GM18526 (cell line): ENCODE measurements around the gene CTBP2.

Experiments
- POLR2A ChIP-seq: IDR thresholded peaks from 3 replicates; pipeline ENCODE4 v1.6.1; 2011; ENCODE audit not compliant: insufficient read length; ENCODE audit errors: extremely low read depth

The CTBP2 gene

DNA sequence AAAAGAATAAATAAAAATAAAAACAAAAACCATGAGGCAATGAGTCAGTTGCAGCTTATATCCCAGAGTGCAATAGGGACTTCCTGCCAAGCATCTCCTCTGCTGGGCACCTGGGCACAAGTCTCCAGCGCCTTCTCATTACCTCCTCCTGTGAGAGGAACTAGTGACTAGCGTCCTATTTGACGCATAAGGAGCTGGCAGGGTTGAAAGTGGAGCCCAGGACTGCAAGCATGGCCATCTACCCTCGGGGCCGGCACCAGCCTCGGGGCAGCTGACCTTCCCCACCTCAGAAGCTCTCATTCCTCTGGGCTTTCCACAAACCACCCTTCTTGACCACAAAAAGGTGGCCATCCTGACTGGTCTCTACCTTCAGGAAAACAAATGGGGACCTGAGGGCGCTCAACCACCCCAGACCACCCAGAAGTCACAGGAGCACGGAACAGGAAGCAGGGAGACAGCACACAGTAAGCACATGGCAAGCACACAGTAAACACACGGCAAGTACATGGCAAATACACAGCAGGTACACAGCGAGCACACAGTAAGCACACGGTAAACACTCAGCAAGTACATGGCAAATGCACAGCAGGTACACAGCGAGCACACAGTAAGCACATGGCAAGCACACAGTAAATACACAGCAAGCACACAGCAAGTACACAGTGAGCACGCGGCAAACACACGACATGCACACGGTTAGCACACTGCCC, 19.1 kb downstream of the CTBP2 start:
- TF ChIP-seq POLR2A = no peak

DNA sequence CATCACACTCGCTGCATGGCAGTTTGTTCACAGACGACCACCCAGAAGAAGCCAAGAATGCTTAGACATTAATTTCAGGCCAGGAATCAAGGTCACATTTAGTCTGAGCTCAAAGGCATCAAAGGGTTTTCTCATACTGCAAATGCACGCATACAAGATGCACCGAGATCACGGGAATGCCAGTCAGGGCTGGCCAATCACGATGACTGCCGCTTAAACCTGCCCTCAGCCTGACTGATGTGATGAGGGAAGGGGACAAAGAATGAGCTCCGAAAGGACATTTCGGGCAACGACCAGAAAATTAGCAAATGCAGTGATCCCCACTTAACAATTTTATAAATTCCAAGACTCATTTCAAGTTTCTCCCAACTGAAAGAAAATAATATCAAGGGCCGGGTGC, 20.2 kb downstream of the CTBP2 start:
- TF ChIP-seq POLR2A = no peak

DNA sequence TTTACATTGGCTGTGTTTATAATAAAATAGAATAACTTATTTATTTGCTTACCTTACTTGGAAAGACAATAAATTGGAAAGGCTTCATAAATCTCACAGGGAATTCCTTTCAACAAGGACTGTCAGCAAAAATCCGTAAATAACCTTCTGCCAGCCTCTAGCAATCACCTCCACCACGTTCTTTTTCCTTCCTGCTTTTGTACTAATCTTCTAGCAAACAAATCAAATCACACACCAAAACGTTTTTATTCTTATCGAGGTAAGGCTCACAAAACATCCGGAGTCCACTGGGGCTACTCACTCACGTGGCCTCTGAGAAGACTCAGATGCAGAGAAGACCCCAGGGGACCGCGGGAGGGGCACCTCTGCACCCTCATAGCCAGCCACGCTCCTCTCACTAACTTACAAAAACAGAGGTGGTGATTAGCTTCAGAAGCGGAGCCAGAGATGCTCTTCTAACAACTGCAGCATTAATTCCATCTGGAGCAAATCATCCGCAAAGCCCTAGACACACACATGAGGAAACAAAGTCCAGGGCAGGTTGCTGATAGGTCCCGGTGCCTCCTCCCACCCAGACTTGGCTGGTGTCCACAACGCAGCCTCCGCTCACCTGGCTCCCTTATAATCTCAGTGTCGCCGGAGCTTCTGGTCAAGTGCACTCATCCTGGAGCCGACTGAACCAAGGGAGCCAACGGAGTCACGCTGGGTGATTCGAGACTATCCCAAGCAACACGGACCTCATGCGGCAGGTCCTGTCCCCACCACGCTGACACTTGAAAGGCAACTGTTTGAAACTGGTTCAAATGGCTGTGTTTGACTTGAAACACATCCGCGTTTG, 22.5 kb downstream of the CTBP2 start:
- TF ChIP-seq POLR2A = no peak

DNA sequence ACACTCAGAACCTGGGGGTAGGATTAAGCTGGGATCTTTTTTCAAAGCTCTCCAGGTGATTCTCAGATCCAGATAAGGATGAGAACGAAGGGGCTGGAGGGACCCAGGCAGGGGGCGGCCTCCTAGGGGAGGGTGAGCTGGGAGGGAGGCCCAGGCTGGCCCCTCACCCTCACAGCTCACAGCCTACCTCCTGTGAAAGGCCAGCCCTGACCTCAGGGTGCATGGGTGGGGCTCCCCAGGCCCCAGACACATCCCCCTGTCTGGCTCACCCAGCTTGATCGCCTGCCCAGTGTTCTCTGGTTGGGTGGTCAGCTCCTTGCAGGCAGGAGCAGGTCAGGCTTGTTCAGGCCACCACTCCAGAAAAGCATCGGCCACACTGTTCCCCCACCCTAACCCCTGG, 24.3 kb downstream of the CTBP2 start:
- no peak for TF ChIP-seq POLR2A

DNA sequence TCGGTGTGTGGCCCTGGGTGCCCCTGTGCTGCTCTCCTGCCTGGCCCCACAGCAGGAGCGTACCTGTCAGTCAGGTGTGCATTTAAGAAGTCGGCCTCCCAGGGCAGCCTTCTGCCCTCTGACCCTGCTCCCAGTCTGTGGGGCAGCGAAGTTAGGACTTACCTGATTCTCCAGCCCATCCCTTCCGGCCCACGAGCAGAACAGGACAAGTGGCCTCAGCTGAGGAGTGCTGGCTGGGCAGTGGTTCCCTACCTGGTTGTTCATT, 24.7 kb downstream of the CTBP2 start:
- TF ChIP-seq POLR2A = no peak

DNA sequence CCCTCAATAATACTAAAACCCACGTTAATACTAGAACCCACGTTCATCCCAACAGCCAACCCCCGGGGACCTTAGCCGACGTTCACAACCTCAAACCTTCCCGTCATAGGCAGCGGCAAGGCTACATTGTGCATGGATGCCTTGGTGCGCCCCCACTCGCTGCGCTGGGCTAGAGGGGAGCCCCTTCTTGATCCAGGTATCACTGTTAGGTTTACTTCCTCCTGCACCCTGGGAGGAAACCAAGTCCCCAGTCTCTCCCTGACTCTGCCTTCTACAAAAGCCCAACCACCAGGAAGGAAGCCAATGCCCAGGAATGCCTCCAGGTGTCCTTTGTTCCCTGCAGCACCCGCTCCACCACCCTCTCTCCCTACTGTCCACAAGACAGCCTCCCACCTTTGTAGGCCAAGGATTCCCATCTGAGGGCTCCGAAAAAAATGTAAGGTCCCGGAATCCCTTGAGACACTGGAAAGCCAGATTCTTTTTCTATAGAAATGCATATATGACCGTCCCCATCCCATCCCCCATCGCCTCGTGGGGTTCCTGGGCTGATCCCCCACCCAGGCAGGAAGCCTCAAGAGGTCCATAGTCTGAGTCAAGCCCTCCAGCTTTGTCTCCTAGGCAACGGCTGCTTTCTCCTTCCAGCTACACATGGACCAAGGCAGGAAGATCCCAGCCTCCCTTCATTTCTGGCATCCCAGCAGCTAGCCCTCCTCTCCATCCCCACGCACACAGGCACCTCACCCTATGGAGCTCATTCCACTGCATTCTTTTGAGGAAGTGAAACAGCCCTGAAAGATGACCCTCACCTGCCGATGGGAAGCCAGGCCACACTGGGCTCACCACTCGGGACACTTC, 25.2 kb downstream of the CTBP2 start:
- TF ChIP-seq POLR2A = no peak

DNA sequence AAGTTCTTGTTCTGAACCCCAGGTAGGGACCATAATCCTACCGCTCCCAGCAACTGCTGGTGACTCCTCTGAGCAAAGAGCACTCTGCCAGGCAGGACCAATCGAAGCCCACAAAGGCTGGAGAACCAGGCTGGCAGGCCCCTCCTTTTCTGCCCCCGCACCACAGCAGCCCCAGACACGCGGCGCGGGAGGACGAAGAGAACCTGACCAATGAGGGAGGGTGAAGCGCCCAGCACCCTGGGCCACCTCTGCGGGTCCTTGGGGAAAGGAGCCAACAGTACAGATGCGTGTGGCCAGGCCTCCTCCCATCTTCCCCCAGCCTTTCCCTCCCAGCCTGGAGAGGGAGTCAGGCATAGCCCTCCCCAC, 25.9 kb downstream of the CTBP2 start:
- TF ChIP-seq POLR2A = no peak

DNA sequence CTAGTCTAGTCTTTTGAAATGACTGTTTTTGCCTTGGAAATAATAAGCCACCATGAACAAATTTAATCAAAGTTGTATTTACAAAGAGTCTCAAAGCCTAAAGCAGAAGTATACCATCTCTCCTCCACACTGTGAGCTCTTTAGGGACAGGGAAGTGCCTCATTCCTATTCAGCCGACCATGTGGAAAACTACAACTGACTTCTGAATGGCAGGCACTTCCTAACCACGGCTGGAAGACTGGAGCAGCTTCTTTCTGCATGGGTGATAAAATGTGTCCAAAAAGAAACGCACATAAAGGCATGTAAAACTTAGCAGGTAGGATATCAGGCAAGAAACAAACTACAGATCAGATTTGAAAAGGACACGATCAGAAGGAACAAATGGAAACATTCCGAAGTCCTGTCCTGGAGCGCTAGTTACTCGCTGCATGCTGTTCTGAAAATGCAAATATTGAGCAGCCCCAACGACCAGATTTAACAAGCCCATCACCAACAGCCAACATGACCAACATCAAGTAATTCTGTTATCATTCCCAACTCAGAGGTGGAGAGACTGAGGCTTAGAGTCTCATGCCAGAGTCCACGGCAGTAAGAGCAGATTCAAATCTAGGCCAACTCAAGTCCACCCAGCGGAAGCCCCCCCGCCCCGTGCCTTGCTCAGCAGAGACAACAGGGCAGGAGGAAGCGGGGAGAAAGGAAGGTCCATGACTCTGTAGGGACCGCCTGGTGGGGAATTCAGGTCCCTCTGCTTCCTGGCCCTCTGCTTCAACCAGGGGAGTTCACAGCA, 26.5 kb downstream of the CTBP2 start:
- TF ChIP-seq POLR2A = no peak

DNA sequence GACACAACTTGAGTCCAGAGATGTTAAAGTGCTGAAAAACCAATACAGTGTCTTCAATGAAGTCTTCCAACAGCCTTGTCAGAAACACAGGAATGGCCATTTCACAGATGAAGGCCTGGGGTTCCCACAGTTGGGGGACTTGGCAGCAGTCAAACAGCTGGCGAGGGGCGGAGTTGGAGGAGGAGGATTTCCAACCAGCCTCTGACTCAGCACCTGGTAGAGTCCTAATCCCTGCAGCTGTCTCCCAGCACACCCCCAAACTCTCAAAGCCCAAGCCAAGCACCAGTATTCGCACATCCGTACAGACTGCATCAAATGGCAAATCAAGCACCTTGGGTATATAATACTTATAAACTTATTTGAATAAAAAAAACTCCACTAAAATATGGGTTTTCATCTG, 28.0 kb downstream of the CTBP2 start:
- no peak for TF ChIP-seq POLR2A

DNA sequence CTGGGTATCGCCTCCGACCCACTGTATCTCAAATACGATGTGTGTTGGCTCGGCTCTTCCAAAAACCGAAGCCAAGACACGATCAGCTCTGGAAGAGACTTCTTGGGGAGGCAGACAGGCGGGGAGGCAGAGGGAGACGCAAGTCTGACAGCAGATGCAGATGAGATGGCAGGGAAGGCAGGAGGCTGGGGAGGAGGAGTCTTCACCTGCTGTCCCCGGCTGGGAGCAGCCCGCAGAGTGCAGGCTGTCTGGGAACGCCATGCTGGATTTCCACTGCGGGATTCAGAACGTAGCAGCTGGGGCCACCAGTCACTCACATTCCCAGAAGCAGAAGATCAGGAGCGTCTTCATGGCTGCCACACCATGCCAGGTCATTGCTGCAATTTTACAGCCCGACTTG, 29.4 kb downstream of the CTBP2 start:
- TF ChIP-seq POLR2A = no peak

DNA sequence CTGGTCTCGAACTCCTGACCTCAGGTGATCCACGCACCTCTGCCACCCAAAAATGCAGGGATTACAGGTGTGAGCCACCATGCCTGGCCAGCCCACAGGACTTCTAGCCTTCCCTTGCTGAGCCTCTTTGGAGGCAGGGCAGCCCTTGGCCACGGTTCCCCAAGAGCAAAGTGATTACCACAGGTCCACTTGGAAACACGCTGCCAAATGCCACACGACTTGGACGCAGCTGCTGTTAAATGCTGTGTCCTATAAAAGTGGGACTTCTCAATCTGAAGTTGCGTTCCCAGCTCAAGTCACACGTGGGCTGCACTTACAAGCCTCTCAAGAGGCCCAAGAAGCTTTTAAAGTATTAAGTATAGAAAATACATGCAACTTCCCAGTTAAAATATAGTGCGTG, 30.1 kb downstream of the CTBP2 start:
- TF ChIP-seq POLR2A = no peak

DNA sequence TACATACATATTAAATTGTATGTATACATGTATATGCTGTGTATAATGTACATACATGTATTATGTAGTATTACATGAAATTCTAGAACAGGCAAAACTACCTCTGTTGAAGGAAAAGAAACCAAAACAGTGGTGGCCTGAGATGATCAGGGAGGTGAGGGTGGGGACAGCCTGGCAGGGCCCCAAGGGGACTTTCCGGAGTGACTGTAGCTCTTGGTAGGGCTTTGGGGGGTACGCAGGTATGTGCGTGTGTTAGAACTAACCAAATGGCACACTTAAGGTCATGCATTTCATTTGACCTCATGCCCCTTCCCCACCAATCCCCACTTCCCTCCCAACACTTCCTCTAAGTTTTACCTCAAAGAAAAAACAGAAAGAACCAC, 31.3 kb downstream of the CTBP2 start:
- no peak for TF ChIP-seq POLR2A

DNA sequence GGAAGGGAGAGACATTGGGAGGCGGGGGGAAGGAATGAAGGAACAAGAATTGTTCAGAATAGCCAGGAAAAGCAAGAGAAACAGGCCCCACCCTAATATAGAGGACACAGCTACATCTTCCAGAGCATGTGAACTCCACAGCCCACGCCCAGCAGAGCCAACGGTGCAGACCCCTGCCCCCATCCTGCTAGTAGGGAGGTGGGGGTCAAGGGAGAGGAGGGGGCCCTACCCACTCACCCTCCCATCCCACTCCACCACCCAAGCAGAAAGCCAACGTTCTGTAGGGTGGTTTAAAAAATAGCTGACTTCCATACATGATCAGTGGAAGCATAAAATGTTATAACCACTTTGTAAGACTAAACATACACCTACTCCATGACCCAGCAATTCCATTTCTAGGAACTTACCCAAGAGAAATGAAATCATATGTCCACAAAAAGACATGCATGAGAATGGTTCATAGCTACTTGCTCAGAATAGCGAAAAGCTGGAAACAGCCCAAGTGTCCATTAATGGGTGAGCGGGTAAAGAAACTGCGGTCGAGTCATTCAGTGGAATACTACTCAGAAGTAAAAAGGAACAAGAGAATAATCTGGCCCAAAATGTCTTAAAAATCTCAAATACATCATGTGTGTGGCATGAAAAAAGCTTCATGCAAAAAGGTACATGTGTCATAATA, 31.8 kb downstream of the CTBP2 start:
- no peak for TF ChIP-seq POLR2A

DNA sequence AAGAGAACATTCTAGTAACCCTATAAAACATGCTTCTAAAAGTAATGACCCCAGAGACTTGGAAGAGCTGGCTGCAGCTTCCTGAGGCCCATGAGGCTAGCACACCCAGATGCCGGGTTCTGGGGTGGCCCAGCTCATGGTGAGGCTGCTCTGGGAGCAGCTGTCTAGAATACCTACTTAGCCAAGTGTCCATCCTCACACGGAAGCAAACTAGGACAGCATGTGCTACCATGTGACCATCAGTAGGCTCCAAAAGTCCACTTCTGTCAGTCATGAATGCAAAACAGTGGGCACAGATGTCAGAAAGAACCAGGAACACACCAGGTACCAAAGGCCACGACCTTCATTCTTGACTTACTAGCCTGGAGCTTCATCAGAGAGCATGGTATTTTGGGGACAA, 32.4 kb downstream of the CTBP2 start:
- TF ChIP-seq POLR2A = no peak

DNA sequence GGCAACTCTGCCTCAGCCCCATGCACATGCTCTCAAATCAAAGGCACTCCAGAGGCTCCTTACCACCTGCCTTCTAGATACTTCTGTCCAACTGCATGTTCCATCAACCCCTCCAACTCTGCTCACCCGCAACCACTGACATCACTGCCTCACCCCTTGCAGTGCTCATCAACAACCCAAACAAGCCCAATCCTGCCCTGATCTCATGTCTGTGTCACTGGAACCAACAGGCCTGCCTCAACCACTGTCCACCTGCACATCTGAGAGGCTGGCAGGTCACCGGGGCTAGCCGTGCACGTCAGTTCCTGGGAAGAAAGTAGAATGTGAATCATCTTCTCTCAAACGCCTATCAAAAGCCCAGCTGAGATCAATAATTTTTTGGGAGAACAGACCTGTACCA, 33.3 kb downstream of the CTBP2 start:
- TF ChIP-seq POLR2A = no peak
